ENCODE measurements around the gene FOS.
"Not testable (repeated sequence)": the region's sequence is repeated elsewhere in the genome, so short reads cannot be mapped to it uniquely, and the experiment has no call there.

FOS gene

GRCh38 chr14:75294649-75295033 is 16.0 kb downstream of the FOS start:
- DNase-seq (ENCODE audit: low read depth in 2 of 2): no peak

- DNase-seq (ENCODE audit: low read depth in 2 of 2): no peak
Measured at GRCh38 chr14:75295061-75295461, 16.4 kb downstream of the FOS start.

GRCh38 chr14:75295491-75296345 is 17.1 kb downstream of the FOS start:
- peak; percentile 43 to 64 for DNase-seq (ENCODE audit: low read depth in 2 of 2)

- no peak for DNase-seq (ENCODE audit: low read depth in 2 of 2)
Measured at GRCh38 chr14:75297411-75298040, 18.9 kb downstream of the FOS start.

- DNase-seq (ENCODE audit: low read depth in 2 of 2): no peak
Measured at GRCh38 chr14:75298187-75298965, 19.7 kb downstream of the FOS start.

- no peak for DNase-seq (ENCODE audit: low read depth in 2 of 2)
Measured at GRCh38 chr14:75299059-75299458, 20.4 kb downstream of the FOS start.

GRCh38 chr14:75299576-75299975 is 20.9 kb downstream of the FOS start:
- DNase-seq (ENCODE audit: low read depth in 2 of 2): no peak

- no peak for DNase-seq (ENCODE audit: low read depth in 2 of 2)
Measured at GRCh38 chr14:75301666-75302325, 23.2 kb downstream of the FOS start.

GRCh38 chr14:75303381-75303789 is 24.8 kb downstream of the FOS start:
- no peak for DNase-seq (ENCODE audit: low read depth in 2 of 2)

- not testable (repeated sequence) for DNase-seq (ENCODE audit: low read depth in 2 of 2)
Measured at GRCh38 chr14:75306410-75306809, 27.8 kb downstream of the FOS start.

GRCh38 chr14:75306927-75307699 is 28.5 kb downstream of the FOS start:
- DNase-seq (ENCODE audit: low read depth in 2 of 2): no peak

- peak in 1 of 2 donors; percentile 58 for DNase-seq (ENCODE audit: low read depth in 2 of 2)
Measured at GRCh38 chr14:75307700-75308379, 29.2 kb downstream of the FOS start.

GRCh38 chr14:75308991-75309390 is 30.4 kb downstream of the FOS start:
- not testable (repeated sequence) for DNase-seq (ENCODE audit: low read depth in 2 of 2)

GRCh38 chr14:75309561-75309960 is 30.9 kb downstream of the FOS start:
- DNase-seq (ENCODE audit: low read depth in 2 of 2): not testable (repeated sequence)

GRCh38 chr14:75310295-75311111 is 31.9 kb downstream of the FOS start:
- DNase-seq (ENCODE audit: low read depth in 2 of 2): no peak

- DNase-seq (ENCODE audit: low read depth in 2 of 2): no peak
Measured at GRCh38 chr14:75311356-75311755, 32.7 kb downstream of the FOS start.

GRCh38 chr14:75312341-75312740 is 33.7 kb downstream of the FOS start:
- no peak for DNase-seq (ENCODE audit: low read depth in 2 of 2)

GRCh38 chr14:75313294-75313693 is 34.7 kb downstream of the FOS start:
- DNase-seq (ENCODE audit: low read depth in 2 of 2): no peak

- DNase-seq (ENCODE audit: low read depth in 2 of 2): no peak
Measured at GRCh38 chr14:75315144-75315543, 36.5 kb downstream of the FOS start.

GRCh38 chr14:75317148-75317547 is 38.5 kb downstream of the FOS start:
- no peak for DNase-seq (ENCODE audit: low read depth in 2 of 2)

All from stimulated activated CD4-positive, alpha-beta T cell treated with anti-CD3 and anti-CD28 coated beads, Interleukin-1b, Interleukin-23, amount 100 ng/mL, for 1 hour (primary cell).